Choroid plexus epithelial cell (primary cell): ENCODE measurements around the gene ABRACL.
A peak's percentile ranks its signal among the peaks of the same experiment; 100 is the strongest.

Experiments
- DNase-seq: peaks from one replicate; pipeline ENCODE4 v3.0.0-alpha.2; 2010; ENCODE audit warnings: low read depth
- H3K4me3 ChIP-seq: 2 replicates; pipeline ENCODE4 v1.5.1; 2011; ENCODE audit warnings: low read depth, mild to moderate bottlenecking, control low read depth, low read length, moderate library complexity
- CTCF ChIP-seq: conservative IDR thresholded peaks from 2 replicates; pipeline ENCODE4 v1.5.1; 2011; ENCODE audit warnings: low read depth, mild to moderate bottlenecking, control low read depth, inconsistent platforms, low read length, moderate library complexity

The ABRACL gene

DNA sequence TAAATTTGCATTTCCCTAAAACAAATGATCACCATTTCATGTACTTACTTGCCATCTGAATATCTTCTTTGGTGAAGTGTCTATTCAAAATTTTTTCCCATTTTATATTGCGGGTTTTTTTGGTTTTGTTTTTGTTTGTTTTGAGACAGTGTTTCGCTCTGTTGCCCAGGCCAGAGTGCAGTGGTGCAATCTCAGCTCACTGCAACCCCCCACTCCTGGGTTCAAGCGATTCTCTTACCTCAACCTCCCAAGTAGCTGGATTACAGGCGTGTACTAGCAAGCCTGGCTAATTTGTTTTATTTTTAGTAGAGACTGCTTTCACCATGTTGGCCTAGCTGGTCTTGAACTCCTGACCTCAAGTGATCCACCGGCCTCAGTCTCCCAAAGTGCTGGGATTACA is 31.4 kb upstream of the ABRACL start:
- no peak overlapping the region for H3K4me3 ChIP-seq
- DNase-seq, result no peak
- TF ChIP-seq CTCF, result no peak

GRCh38 chr6:138999949-139000725 is 28.4 kb upstream of the ABRACL start:
- no peak overlapping the region for H3K4me3 ChIP-seq
- TF ChIP-seq CTCF, result no peak
- DNase-seq, result peak; percentile 46

DNA sequence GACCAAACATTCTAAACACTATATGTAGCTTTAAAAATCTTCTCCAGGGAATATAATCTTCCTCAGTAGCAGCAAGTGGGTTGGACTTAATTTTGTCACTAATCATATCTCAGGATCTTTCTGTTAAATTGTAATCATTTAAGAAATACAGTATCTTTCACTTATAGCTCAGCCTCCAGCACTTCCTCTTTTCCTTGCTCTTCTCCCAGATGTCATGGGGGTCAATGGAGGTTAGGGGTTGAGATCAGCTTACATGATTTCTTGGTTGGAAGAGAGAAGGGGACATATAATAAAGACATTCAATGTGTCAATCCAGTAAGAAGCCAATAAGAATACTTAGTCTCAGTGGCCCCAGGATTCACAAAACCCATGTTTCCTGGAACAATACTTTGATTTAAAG is 24.8 kb upstream of the ABRACL start:
- no peak for DNase-seq
- TF ChIP-seq CTCF, result no peak
- H3K4me3 ChIP-seq, result no peak overlapping the region

- no peak for TF ChIP-seq CTCF
- no peak overlapping the region for H3K4me3 ChIP-seq
- DNase-seq, result no peak
Measured at GRCh38 chr6:139006477-139006876, 22.1 kb upstream of the ABRACL start.

- no peak overlapping the region for H3K4me3 ChIP-seq
- TF ChIP-seq CTCF, result no peak
Measured at GRCh38 chr6:139007428-139007827, 21.1 kb upstream of the ABRACL start.

DNA sequence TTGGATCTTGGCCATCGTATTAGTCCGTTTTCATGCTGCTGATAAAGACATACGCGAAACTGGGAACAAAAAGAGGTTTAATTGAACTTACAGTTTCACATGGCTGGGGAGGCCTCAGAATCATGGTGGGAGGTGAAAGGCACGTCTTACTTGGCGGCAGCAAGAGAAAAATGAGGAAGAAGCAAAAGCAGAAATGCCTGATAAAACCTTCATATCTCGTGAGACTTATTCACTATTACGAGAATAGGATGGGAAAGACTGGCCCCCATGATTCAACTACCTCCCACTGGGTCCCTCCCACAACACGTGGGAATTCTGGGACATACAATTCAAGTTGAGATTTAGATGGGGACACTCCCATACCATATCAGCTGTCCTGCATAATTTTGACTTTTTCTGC is 20.4 kb upstream of the ABRACL start:
- no peak for DNase-seq
- no peak overlapping the region for H3K4me3 ChIP-seq
- no peak for TF ChIP-seq CTCF

More at GRCh38 chr6:139007428-139007827, 21.1 kb upstream of the ABRACL start:
- no peak for DNase-seq

DNA sequence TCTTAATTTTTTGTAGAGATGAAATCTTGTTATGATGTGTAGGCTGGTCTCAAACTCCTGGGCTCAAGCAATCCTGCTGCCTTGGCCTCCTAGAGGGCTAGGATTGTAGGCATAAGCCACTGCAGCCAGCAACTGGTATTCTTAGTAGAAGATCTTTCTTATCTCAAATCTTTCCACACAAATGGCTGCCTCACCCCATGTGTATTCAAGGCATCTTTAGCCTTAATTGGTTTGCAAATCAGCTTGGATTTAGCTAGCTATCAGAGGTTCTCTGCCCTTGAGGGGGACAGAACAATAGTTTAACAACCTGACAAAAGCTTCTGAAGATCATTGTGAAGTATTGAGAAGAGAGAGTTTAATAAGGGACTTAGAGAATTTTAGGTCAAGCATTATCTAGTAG is 17.9 kb upstream of the ABRACL start:
- H3K4me3 ChIP-seq, result no peak overlapping the region
- no peak for TF ChIP-seq CTCF
- no peak for DNase-seq
